Bronchial epithelial cell (primary cell): ENCODE results near the gene PRKG1. TPM values are rescaled to one million over a fixed set of nuclear protein-coding genes. Genes with fewer than 3 reads are reported as not detected.
A peak's percentile ranks its signal among the peaks of the same experiment; 100 is the strongest.

Experiments
- DNase-seq: peaks from one replicate; pipeline ENCODE4 v3.0.0-alpha.2; 2010; ENCODE audit warnings: low read depth
- FAIRE-seq: peaks from 2 replicates; lab custom pipeline; 2011; peaks lifted over from hg19 to GRCh38; lab: Jason Lieb, UNC
- H3K27me3 ChIP-seq: 2 replicates; pipeline ENCODE4 v1.5.1; 2011; ENCODE audit warnings: low read length; ENCODE audit not compliant: control insufficient read depth, insufficient read depth
- H3K36me3 ChIP-seq: 2 replicates; pipeline ENCODE4 v1.5.1; 2011; ENCODE audit warnings: low read length; ENCODE audit not compliant: control insufficient read depth, insufficient read depth
- H3K4me3 ChIP-seq: 2 replicates; pipeline ENCODE4 v1.5.1; 2011; ENCODE audit warnings: mild to moderate bottlenecking, low read depth, low read length, control low read depth
- CTCF ChIP-seq: IDR thresholded peaks from 2 replicates; pipeline ENCODE4 v1.5.1; 2011; ENCODE audit warnings: mild to moderate bottlenecking, moderate library complexity, low read length, control low read depth, inconsistent platforms; ENCODE audit not compliant: insufficient read depth, severe bottlenecking
- total RNA-seq: library from RNA; depleted of rRNA; stranded (reverse); fragments of >200 nt; gene quantifications from 2 replicates; pipeline ENCODE4 v1.2.1, GENCODE V29; 2014

PRKG1 gene
- total RNA-seq, 1 donor from 2014 or later, result 0.26 TPM

- H3K27me3 ChIP-seq, result no peaks in the 10 kb centered on the region
- no peak for TF ChIP-seq CTCF
- no peaks in the 10 kb centered on the region for H3K36me3 ChIP-seq
- H3K4me3 ChIP-seq, result peak overlapping the region; percentile 78
- no peak for FAIRE-seq
- DNase-seq, result no peak
These were observed 1240.7 kb downstream of the PRKG1 start for GRCh38 chr10:52314822-52315552.

GRCh38 chr10:52316001-52316400 is 1241.7 kb downstream of the PRKG1 start:
- H3K27me3 ChIP-seq, result no peaks in the 10 kb centered on the region
- FAIRE-seq (no peak), DNase-seq (no peak)
- no peak overlapping the region for H3K4me3 ChIP-seq
- H3K36me3 ChIP-seq, result no peaks in the 10 kb centered on the region
- no peak for TF ChIP-seq CTCF

- no peak for FAIRE-seq
- no peak for DNase-seq
- Histone ChIP-seq H3K4me3 (no peak overlapping the region), H3K27me3 (no peaks in the 10 kb centered on the region), H3K36me3 (no peaks in the 10 kb centered on the region)
- TF ChIP-seq CTCF, result no peak
These were observed 1242.2 kb downstream of the PRKG1 start for GRCh38 chr10:52316500-52316899.

DNA sequence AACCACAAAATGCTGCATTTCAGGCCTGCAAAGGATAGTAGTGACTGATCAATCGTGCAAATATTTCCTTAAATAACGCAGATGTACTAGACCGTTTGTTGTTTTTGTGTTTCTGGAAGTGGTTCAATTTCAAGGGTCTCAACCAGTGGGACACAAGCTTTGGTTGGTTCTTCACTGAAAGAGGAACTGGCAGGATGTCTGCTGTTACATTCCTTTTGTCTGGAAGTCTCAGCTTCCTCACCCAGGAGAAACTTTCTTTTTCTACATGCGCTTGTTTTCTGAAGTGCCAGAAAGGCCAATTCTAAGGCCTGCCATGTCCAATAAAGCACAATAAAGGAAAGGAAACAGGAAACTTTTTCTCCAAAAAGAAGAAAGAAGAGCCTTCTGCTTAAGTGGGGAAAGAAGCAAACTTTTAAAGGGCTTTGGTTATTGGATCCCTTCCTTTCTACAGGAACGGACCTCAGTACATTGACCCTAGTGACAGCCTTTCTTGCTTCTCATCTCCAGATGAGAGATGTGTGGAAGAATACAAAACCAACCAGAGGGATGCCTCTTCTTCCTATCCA is 1243.9 kb downstream of the PRKG1 start:
- Histone ChIP-seq H3K4me3 (no peak overlapping the region), H3K36me3 (no peaks in the 10 kb centered on the region), H3K27me3 (no peaks in the 10 kb centered on the region)
- no peak for DNase-seq
- no peak for FAIRE-seq
- no peak for TF ChIP-seq CTCF

DNA sequence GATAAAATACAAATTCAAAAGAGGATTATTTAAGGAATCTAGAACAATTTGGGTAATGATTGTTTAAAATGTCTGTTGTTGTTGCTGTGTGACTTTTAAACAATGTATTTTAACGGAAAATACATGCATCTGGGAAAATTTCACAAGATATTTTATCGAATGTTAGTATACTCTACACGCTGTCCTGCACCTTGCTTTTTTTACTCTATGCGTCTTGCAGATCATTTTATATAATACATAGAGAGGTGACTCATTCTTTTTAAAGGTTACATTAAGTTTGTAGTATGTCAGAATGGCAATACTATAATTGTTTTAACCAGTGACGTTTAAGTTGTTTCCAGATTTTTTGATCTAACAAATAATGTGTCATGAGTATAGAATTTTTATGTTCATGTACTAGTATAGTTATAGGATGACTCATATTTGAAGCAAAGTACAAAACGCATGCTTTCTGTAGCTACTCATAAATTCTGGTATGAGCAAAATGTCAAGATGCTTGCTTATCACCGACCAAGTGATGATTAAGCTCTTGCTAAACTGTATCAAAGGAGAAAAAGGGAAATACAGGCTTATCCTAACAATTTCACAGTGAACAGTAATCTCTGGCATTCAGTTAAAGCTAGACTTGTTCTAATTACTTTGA is 1244.7 kb downstream of the PRKG1 start:
- FAIRE-seq, result no peak
- TF ChIP-seq CTCF, result no peak
- H3K36me3 ChIP-seq, result no peaks in the 10 kb centered on the region
- no peaks in the 10 kb centered on the region for H3K27me3 ChIP-seq
- no peak overlapping the region for H3K4me3 ChIP-seq
- DNase-seq, result peak; percentile 99
